Neutrophil (primary cell): ENCODE results near the gene PRKN.
"Not testable (repeated sequence)": the region's sequence is repeated elsewhere in the genome, so short reads cannot be mapped to it uniquely, and the experiment has no call there.

Source experiments
- H3K27ac ChIP-seq: fragments of 200-600 bp; sonication (generic); 2 replicates; pipeline ENCODE4 v1.5.1; 2016; ENCODE audit warnings: mild to moderate bottlenecking, moderate library complexity
- H3K27me3 ChIP-seq: fragments of 200-600 bp; sonication (generic); 2 replicates; pipeline ENCODE4 v1.6.0; 2016; ENCODE audit warnings: mild to moderate bottlenecking
- H3K36me3 ChIP-seq: fragments of 200-600 bp; sonication (generic); 2 replicates; pipeline ENCODE4 v1.5.1; 2017
- H3K4me1 ChIP-seq, 2 experiments: fragments of 200-600 bp in 1 of 2; sonication (generic) in 1 of 2; 1 replicate in 1 of 2; 2 replicates in 1 of 2; pipeline versions ENCODE4 v1.5.1 to v1.6.1; 2013 to 2016; ENCODE audit warnings: low read depth in 1 of 2, low read length in 1 of 2, mild to moderate bottlenecking in 1 of 2, moderate library complexity in 1 of 2; ENCODE audit not compliant: control insufficient read depth in 1 of 2, insufficient read depth in 1 of 2
- H3K4me3 ChIP-seq, 2 experiments: fragments of 200-600 bp in 1 of 2; sonication (generic) in 1 of 2; 1 replicate in 1 of 2; 2 replicates in 1 of 2; pipeline ENCODE4 v1.5.1; 2013 to 2016; ENCODE audit warnings: low read depth in 1 of 2, low read length in 1 of 2, mild to moderate bottlenecking in 1 of 2, moderate library complexity in 1 of 2
- H3K9me3 ChIP-seq: fragments of 200-600 bp; sonication (generic); 2 replicates; pipeline ENCODE4 v1.5.1; 2016
- CTCF ChIP-seq: fragments of 200-600 bp; sonication (generic); IDR thresholded peaks from 2 replicates; pipeline ENCODE4 v1.5.1; 2016; ENCODE audit warnings: antibody characterized with exemption

PRKN gene

GRCh38 chr6:162533009-162533400, 194.6 kb downstream of the PRKN start:
- Histone ChIP-seq H3K27ac (no peak overlapping the region), H3K4me3 (no peak overlapping the region), H3K9me3 (no peaks in the 10 kb centered on the region), H3K4me1 (no peaks in the 10 kb centered on the region), H3K27me3 (no peaks in the 10 kb centered on the region), H3K36me3 (no peaks in the 10 kb centered on the region)
- no peak for TF ChIP-seq CTCF

- TF ChIP-seq CTCF: no peak
- Histone ChIP-seq H3K4me3 (no peak overlapping the region), H3K4me1 (no peaks in the 10 kb centered on the region), H3K27me3 (no peaks in the 10 kb centered on the region), H3K36me3 (no peaks in the 10 kb centered on the region), H3K27ac (no peak overlapping the region), H3K9me3 (no peaks in the 10 kb centered on the region)
Observed at GRCh38 chr6:162532283-162533008, 195.1 kb downstream of the PRKN start.

GRCh38 chr6:162531391-162531790, 196.2 kb downstream of the PRKN start:
- not testable (repeated sequence) for H3K4me1 ChIP-seq, H3K9me3 ChIP-seq, H3K27ac ChIP-seq

GRCh38 chr6:162528538-162528937, 199.0 kb downstream of the PRKN start:
- no peak for TF ChIP-seq CTCF
- Histone ChIP-seq H3K27me3 (no peaks in the 10 kb centered on the region), H3K27ac (no peak overlapping the region), H3K4me1 (no peaks in the 10 kb centered on the region), H3K9me3 (no peaks in the 10 kb centered on the region), H3K4me3 (no peak overlapping the region), H3K36me3 (no peaks in the 10 kb centered on the region)

More at GRCh38 chr6:162531391-162531790, 196.2 kb downstream of the PRKN start:
- H3K27me3 ChIP-seq, H3K4me3 ChIP-seq, H3K36me3 ChIP-seq: not testable (repeated sequence)

GRCh38 chr6:162526960-162527359, 200.6 kb downstream of the PRKN start:
- no peak overlapping the region for H3K4me3 ChIP-seq
- no peaks in the 10 kb centered on the region for H3K27me3 ChIP-seq
- H3K4me1 ChIP-seq: no peaks in the 10 kb centered on the region
- no peak for TF ChIP-seq CTCF
- H3K27ac ChIP-seq: no peak overlapping the region
- no peaks in the 10 kb centered on the region for H3K9me3 ChIP-seq
- H3K36me3 ChIP-seq: no peaks in the 10 kb centered on the region

- no peak overlapping the region for H3K4me3 ChIP-seq
- no peaks in the 10 kb centered on the region for H3K27me3 ChIP-seq
- no peaks in the 10 kb centered on the region for H3K36me3 ChIP-seq
- no peak overlapping the region for H3K27ac ChIP-seq
- H3K4me1 ChIP-seq: no peaks in the 10 kb centered on the region
- H3K9me3 ChIP-seq: no peaks in the 10 kb centered on the region
- TF ChIP-seq CTCF: no peak
Observed at GRCh38 chr6:162525181-162525580, 202.4 kb downstream of the PRKN start.
